AG04450 (cell line): ENCODE measurements around the gene SEMA3A. TPM values are rescaled to one million over a fixed set of nuclear protein-coding genes. Genes with fewer than 3 reads are reported as not detected.

Experiments used
- CTCF ChIA-PET: fragments of 300-600, 350-600 bp; formaldehyde crosslinking; extraction: SDS; loops from one replicate; lab custom pipeline; 2022; ENCODE audit warnings: antibody characterized with exemption, inconsistent platforms; lab: Charles Lee
- POLR2A ChIA-PET: fragments of 350-600 bp; formaldehyde crosslinking; extraction: SDS; loops from one replicate; lab custom pipeline; 2021; ENCODE audit warnings: antibody characterized with exemption, inconsistent platforms; lab: Yijun Ruan, JAX
- DNase-seq: peaks from one replicate; pipeline ENCODE4 v3.0.0-alpha.2; 2011; ENCODE audit warnings: low read depth, low spot score
- H3K27ac ChIP-seq: one replicate; pipeline ENCODE4 v1.5.1; 2012; ENCODE audit warnings: low read depth, low read length, control low read depth
- H3K27me3 ChIP-seq: one replicate; pipeline ENCODE4 v1.6.0; 2012; ENCODE audit warnings: low read length; ENCODE audit not compliant: control insufficient read depth, insufficient read depth
- H3K4me3 ChIP-seq: 2 replicates; pipeline ENCODE4 v1.5.1; 2011; ENCODE audit warnings: mild to moderate bottlenecking, low read depth, low read length, control low read depth
- H3K9me3 ChIP-seq: 2 replicates; pipeline ENCODE4 v1.5.1; 2012; ENCODE audit warnings: low read length; ENCODE audit not compliant: control insufficient read depth, insufficient read depth
- polyA plus RNA-seq: library from polyadenylated mRNA; depleted of rRNA; stranded (reverse); fragments of >200 nt; gene quantifications from 2 replicates; pipeline ENCODE4 v1.2.3, GENCODE V29; 2011
- TF ChIP-seq, protein P1 (sequence below): IDR thresholded peaks from 2 replicates; pipeline ENCODE4 v1.5.1; 2011; ENCODE audit warnings: low read depth, low read length, control low read depth, inconsistent platforms

Gene SEMA3A
- polyA plus RNA-seq, 1 experiment, result 80.2 TPM

DNA sequence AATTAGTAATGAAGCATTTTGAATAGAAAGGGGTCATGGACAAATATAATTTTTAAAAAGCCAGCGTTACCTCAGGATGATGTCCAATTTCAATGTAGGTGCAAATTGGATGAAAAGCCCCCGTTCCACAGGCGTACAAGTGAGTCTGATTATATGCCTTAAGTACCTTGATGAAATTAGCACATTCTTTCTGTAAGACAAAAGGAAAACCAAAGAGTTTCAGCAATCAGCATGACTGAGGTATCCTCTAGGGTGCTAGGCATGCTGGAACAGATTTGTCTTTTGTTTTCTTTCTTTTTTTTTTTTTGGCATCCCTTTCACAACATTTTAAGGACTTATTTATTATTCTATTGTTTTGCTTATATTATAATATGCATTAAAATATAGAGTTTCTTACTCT lies 84.2 kb downstream of the SEMA3A start:
- no peak for DNase-seq
- TF ChIP-seq, protein P1, sequence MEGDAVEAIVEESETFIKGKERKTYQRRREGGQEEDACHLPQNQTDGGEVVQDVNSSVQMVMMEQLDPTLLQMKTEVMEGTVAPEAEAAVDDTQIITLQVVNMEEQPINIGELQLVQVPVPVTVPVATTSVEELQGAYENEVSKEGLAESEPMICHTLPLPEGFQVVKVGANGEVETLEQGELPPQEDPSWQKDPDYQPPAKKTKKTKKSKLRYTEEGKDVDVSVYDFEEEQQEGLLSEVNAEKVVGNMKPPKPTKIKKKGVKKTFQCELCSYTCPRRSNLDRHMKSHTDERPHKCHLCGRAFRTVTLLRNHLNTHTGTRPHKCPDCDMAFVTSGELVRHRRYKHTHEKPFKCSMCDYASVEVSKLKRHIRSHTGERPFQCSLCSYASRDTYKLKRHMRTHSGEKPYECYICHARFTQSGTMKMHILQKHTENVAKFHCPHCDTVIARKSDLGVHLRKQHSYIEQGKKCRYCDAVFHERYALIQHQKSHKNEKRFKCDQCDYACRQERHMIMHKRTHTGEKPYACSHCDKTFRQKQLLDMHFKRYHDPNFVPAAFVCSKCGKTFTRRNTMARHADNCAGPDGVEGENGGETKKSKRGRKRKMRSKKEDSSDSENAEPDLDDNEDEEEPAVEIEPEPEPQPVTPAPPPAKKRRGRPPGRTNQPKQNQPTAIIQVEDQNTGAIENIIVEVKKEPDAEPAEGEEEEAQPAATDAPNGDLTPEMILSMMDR, result no peak
- POLR2A ChIA-PET, result no interaction called here
- Histone ChIP-seq H3K27ac (no peak overlapping the region), H3K27me3 (no peaks in the 10 kb centered on the region), H3K4me3 (no peak overlapping the region), H3K9me3 (no peaks in the 10 kb centered on the region)
- CTCF ChIA-PET, result no interaction called here

DNA sequence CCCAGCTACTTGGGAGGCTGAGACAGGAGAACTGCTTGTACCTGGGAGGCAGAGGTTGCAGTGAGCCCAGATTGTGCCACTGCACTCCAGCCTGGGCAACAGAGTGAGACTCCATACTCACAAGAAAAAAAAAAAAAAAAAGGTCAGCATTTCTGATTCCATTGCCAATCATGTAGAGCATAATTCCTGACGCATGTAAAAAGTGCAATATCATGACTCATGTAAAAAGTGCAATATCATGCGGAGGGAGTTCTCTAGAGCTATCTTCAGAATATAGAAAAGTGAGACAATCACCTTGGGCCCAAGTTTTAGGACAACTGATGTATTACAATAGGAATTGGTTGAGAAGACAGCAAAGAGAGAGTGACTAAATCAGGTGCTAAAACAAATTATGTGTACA lies 85.8 kb downstream of the SEMA3A start:
- CTCF ChIA-PET, result no interaction called here

DNA sequence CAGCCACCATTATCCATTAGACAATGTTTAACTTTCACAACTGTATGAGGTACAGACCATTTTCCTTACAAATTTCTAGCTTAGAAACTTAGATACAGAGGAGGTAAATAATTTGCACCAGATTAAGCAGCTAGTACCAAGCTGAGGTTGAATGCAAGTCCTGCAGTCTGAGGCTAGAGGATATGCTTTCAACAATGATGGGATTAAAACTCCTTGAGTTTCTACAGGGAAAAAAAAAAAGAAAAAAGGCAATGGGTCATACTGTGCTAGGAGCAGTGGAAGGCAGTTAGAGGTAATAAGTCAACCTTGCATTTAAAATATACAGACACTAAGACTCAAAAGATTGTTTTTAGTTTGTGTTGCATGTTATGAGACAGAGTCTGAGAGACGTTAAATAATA lies 86.5 kb downstream of the SEMA3A start:
- H3K4me3 ChIP-seq, result no peak overlapping the region
- H3K27me3 ChIP-seq, result no peaks in the 10 kb centered on the region
- no peak for DNase-seq
- no peak overlapping the region for H3K27ac ChIP-seq
- no peaks in the 10 kb centered on the region for H3K9me3 ChIP-seq
- POLR2A ChIA-PET, result interaction anchor here (0.7 kb wide), 2 partner anchors 10 to 142 kb away, joined by 3 to 5 read pairs; no protein-coding TSS in a partner anchor
- TF ChIP-seq, protein P1, result no peak
- CTCF ChIA-PET, result no interaction called here

More for the DNA sequence above, 85.8 kb downstream of the SEMA3A start:
- Histone ChIP-seq H3K27me3 (no peaks in the 10 kb centered on the region), H3K9me3 (no peaks in the 10 kb centered on the region), H3K27ac (no peak overlapping the region), H3K4me3 (no peak overlapping the region)
- TF ChIP-seq, protein P1, result no peak
- POLR2A ChIA-PET, result interaction anchor here (0.7 kb wide), 1 partner anchor 10 kb away, joined by 5 read pairs; no protein-coding TSS in a partner anchor
- no peak for DNase-seq

DNA sequence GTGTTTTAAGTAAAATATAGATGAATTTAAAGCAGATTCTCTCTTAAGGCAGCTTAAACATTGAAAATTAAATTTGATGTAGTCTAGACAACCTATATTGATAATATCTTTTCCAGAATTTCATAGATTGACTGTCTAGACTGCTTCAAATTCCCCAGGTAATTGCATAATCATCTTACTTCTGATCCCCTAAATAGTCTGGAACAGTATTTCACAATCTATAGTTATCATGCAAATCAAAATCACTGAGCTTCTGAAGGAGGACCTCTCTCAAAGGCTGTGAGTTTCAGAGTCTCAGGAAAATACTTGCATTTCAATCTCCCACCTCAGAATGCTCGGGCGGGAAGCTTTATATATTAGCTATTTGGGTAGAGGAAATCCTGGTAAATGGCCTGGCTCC lies 87.3 kb downstream of the SEMA3A start:
- H3K9me3 ChIP-seq, result no peaks in the 10 kb centered on the region
- TF ChIP-seq, protein P1, result no peak
- H3K27me3 ChIP-seq, result no peaks in the 10 kb centered on the region
- H3K4me3 ChIP-seq, result no peak overlapping the region
- no peak overlapping the region for H3K27ac ChIP-seq
- CTCF ChIA-PET, result no interaction called here
- DNase-seq, result no peak
- POLR2A ChIA-PET, result no interaction called here

DNA sequence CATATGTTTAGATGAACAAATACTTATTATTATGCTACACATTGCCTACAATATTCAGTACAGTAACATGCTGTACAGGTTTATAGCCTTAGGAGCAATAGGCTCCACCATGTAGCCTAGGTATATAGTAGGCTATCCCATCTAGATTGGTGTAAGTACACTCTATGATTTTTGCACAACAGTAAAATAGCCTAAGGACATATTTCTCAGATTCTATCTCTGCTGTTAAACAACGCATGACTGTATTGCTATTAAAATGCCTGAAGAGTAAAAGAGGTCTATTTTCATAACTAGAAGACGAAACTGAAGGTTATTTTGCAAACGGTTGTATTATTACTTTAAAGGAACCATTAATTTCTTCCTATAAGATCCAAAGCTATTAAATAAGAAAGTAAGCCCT lies 88.3 kb downstream of the SEMA3A start:
- DNase-seq, result no peak
- ChIA-PET CTCF (no interaction called here), POLR2A (no interaction called here)
- TF ChIP-seq, protein P1, result no peak
- Histone ChIP-seq H3K9me3 (no peaks in the 10 kb centered on the region), H3K4me3 (no peak overlapping the region), H3K27ac (no peak overlapping the region), H3K27me3 (no peaks in the 10 kb centered on the region)
